Stimulated activated naive CD4-positive, alpha-beta T cell treated with Interleukin-2 at 50 U/mL for 16 hours (primary cell): ENCODE measurements around the gene MYCBPAP.

ENCODE experiments used
- DNase-seq: peaks from one replicate; lab custom pipeline; 2025; lab: John Stamatoyannopoulos, UW

The MYCBPAP gene

DNA sequence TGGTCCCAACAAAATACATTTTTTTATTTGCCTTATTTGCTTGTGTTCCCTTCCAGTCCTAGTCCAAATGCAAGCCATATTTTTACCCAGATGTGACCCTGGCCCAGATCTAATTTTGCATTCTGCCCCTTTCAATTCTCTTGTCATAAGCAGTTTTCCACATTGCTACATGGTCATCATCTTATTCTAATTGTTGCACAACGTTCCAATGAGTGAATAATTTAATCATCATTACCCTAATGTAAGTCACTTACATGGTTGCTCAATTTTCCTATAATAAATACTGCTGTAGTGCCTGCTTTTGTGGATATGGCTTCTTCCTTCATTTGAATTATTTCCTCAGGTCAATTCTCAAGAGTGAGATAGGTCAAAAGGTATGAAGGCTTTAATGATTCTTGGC, 16.7 kb upstream of the MYCBPAP start:
- no peak for DNase-seq

DNA sequence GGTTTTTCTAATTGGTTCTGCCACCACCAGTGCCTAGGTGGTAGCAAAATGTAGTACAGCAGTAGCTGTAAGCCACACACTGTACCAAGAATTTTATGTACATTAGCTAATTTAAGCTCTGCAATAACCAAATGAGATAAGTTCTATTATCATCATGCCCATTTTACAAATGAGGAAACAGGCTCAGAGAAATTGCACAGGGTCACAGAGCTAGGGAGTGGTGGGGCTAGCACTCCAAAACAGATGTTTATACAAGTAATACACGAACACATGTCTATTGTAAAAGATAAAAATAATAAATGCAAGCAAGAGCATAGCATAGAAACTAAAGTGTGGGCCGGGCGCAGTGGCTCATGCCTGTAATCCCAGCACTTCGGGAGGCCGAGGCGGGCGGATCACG, 16.0 kb upstream of the MYCBPAP start:
- DNase-seq = no peak

DNA sequence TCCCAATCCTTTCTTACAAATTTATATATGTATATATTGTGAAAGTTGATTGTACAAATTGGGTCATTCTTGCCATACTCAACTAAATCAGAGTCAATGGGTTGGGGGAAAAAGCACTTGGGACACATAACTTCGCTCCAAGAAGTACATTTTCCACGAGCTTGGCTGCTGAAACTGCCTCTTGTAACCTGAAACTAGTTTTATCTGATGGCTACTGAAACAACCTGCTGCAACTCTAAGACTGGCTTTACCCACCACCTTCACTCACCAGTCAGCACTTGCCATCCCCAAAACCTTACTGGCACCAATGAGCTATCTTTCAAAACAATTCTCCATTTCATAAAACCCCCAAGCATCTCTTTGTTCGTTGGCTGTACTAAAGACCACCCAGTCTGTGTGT, 14.5 kb upstream of the MYCBPAP start:
- no peak for DNase-seq

DNA sequence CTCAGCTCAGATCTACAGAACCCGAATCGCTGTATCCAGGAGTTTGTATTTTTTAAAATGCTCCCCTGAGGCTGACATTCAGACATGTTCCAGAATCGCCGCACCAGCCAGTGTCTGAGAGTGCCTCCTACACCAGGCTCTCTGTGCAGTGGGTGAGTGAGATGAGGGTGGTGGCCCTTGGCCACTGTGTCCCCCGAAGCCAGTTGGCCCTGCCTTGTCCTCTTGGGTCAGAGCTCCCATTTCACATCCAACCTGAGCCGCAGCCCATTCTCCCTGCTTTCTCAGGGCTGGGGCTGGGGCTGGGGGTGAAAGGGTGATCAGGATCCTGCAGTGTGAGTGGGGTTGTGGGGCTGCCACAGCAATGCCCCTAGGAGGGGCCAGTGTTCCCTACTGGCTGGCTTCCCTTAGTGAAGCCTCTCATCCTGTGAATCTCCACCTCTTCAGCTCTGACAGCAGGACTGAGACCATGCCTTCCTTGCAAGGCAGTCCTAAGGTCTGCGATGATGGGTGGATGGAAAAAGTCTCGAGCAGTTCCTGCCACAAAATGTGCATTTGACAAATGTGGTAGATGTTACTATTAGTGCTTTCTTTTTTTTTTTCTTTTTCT, 12.9 kb upstream of the MYCBPAP start:
- no peak for DNase-seq

DNA sequence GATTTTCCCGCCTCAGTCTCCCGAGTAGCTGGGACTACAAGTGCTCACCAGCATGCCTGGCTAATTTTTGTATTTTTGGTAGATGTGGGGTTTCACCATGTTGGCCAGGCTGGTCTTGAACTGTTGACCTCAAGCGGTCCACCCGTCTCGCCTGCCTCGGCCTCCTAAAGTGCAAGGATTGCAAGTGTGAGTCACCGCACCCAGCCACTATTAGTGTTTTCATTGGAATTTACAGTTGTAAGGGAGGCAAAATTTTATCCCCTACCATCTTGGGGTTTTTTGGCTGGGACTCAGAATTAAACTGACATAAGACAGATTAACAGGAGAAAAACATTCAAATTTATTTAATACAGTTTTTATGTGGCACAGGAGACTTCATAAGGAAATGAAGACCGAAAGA, 12.3 kb upstream of the MYCBPAP start:
- no peak for DNase-seq

DNA sequence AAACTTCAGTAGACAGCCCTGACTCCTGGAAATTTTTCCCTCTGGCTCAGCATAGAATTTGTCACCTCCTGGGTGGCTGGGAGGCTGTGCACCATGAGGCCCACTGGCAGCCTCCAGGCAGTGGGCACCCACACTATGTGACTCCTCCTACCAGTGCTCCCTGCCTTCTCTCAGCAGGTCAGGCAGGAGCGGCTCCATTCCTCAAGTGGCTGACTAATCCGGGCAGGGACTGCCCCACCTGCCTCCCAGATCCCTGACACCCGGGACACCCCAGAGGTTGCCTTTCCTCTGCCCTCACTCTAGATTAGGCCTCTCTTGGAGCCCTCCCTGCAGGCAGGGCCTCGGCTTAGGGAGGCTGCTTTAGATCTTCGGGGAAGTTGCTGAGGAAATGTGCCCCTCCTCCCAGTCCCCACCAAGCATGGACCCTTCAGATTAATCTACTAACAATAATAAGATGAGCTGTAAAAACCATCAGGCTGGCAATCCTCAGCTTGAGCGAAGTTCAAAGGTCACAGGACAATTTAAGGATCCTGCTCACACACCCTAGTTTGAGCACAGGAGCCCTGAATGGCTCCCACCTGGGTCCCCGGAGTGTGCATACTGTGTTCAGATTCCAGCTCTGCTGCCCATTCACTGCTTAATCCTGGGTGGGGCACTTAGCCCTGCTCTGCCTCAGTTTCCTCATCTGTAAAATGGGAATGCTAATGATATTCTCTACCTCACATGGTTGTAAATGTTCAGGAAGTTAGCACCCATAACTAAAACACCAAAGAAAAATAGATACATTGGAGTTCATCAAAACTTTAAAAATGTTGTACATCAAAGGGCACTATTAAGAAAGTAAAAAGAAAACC, 10.0 kb upstream of the MYCBPAP start:
- no peak for DNase-seq

DNA sequence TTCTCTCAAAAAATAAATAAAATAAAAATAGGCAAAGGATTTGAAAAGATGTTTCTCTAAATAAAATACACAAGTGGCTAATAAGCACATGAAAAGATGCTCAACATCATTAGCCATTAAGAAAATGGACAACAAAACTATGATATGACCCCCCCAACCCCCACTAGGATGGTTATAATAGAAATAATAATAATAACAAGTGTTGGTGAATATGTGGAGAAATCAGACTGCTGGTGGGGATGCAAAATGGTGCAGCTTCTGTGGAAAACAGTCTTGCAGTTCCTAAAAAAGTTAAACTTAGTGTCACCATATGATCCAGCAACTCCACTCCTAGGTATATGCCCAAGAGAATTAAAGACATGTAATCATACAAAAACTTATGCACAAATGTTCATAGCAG, 9.0 kb upstream of the MYCBPAP start:
- no peak for DNase-seq

DNA sequence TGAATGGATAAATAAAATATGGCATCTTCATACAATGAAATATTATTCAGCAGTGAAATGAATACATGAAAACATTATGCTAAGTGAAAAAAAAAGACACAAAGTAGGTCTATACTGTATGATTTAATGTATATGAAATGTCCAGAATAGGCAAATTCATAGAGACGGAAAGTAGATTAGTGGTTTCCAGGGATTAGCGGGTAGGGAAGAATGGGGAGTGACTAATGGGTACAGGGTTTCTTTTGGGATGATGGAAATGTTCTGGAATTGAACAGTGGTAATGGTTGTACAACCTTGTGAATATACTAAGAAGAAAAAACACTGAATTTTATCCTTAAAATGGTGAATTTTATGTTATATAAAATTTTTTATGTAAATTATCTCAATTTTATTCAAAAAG, 8.5 kb upstream of the MYCBPAP start:
- no peak for DNase-seq

DNA sequence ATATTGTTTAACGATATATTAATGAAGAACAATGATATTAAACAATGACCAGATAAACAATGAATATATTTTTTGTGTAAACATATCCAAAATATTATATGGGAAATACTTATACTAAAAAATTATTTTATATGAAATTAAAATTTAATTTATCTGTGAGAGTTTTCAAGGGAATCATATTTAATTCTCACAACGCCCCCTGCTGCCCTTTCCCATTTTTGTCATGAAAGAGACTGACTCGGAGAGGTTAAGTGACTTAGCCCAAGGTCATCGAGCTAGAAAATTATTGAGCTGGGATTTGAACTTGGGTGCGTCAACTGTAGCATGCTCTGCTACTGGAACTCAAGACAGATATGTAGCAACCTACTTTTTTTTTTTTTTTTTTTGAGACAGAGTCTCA, 7.2 kb upstream of the MYCBPAP start:
- peak; percentile 10 for DNase-seq

DNA sequence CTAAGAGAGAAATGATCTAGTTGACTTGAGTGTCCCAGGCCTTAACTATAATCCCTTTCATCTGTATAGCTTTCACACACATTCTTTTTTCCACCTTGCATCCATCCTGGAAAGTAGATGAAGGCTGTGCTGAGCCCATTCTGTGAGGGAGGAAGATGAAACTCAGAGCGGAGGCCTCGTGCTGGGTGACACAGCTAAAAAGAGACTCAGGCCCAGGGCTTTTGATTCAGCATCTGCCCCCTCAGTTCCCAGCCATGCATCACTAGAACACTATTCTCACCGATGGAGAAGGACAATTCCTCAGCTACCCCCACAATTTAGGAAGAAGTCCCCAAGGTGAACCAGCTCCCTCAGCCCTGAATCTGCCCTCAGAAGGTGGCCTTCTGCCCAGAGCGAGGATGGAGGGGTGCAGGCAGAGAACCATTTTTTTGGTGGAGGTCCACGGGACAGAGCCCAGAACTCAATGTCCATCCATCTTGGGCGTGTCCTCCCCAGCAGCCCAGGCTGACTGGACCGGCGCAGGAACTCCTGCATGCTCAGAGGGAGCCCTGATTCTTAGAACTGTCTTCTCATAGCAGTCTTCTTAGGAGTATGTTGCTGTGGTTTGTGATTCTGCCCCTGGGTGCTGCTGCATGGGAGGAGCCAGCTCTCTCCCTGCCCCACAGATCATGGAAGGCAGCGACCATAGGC, 5.8 kb upstream of the MYCBPAP start:
- no peak for DNase-seq

DNA sequence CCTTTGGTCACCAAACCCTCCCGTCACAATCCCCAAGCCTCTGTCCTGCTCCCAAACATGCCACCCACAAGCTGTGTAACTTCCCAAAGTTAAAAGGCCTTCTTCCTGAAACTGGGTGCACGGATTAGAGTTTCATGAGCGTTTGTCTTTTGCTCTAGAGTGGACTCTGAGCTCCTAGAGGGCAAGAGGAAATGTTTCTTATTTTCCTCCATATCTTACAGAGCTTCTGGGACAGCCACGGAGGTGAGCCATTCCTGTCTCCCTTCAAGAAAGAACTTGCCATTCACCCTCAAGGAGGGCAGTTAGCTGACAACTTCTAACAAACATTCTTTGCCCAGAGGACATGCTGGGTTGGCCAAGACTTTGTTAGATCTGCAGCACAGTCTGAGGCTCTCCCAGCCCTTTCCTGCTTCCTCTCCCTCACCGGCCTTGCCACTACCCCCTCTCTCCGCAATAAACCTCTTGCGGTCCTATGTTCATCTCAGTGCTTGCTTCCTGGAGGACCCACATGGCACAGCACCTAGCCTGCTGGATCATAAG, 2.6 kb upstream of the MYCBPAP start:
- no peak for DNase-seq

DNA sequence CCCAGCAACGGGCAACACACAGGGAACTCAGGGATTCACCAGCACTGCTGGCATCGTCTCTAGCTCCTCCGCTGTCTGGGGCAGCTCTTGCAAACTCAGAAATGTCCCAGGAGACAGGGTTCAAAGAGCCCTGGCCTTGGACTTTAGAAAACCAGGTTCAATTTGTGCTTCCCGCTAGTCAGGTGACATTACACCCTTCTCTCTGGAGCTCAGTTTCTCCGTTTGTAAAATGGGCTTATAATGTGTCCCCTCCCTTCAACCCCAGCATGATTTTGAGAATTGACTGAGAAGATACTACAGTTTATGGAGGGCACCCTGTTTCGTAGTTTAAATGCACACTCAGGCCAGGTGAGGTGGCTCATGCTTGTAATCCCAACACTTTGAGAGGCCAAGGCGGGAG, 1.9 kb upstream of the MYCBPAP start:
- no peak for DNase-seq

DNA sequence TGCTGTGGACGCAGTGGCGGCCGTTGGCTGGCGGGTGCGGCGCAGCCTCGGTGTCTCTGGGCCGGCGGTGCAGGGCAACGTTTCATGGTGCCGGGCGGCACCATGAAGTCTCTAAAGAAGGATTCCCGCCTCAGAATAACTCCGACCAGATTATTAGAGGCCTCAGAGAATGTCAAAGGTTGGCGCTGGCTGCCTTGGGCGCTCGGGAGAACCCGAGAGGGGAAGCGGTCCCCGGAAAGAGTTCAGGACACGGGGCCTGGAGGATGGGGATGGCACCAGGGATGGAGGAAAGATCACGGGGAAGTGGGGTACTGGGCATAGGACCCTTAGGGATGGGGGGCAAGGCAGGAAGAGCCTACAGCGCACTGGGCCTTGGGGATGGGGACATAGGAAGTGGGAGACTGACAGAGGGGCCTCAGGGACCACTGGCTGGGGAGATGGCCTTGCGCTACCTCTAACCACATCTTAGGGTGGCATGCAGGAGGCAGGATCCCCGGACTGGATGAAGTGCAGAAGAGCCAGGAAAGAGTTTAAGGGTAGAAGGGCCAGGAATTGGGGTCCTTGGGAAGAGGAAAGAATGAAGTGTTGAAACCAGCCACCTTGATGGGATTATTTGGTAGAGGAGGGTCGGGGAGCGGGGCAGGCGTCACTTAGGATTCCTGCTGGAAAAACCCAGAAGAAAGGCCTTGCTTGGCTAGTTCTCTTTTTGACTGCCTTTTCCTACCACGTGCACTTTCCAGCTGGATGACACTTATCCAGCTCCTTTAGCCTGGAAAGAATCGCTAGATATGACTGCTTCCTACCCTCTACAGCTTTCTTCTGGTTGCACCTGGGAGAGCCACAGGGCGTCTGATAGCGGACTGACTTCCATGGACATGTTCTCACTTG, 578 bp downstream of the MYCBPAP start:
- no peak for DNase-seq

DNA sequence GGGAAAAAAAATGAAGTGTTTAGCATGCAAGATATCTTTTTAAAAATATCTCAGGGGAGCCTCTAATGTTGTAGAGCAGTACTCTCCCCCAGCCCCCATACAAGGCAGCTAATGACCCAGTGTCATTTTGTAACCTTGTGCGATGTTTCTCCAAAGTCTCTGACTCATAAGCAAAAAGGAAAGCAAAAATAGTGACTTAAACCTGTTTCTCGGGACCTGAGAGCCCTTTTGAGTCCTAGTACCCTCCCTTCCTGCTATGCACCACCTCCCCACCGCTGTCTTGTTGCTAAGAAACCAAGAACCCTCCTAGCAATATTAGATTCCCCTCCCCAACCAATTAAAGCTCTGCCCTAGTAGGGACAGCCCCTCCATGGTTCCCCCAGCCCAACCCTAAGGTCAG, 2.8 kb downstream of the MYCBPAP start:
- DNase-seq = peak; percentile 60

DNA sequence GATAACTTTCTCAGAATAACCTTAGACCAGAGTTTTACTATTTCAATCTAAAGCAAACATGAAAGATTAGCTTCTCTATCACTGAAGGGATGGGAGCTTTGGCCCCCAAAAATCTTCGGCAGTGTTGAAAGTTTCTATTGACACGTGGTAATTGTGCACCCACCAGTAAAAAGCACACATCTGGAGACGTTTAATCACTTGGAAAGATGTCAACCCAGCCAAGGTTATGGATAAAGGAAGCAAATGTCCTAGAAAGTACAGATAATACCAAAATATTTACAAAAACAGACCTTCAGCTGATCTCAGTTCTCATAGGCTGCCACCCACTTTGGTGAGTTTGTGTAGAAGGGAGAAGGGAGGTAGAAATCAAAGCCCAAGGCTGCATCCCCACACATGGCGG, 5.3 kb downstream of the MYCBPAP start:
- DNase-seq = no peak

DNA sequence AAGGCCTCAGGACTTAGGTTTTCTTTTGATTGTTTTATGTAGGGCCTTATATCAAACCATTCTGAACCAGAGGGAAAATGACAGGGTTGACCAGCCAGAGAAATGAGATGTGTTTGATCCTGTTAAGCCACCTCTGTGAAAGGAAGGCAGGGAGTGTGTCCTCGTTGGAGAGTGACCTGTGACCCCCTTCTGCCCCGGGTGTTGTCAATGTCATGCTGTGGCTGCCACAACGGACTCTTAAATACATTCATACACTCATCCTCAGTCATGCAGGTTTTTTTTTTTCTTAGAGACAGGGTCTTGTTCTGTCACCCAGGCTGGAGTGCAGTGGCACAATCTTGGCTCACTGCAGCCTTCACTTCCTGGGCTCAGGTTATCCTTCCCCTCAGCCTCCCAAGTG, 6.1 kb downstream of the MYCBPAP start:
- no peak for DNase-seq

DNA sequence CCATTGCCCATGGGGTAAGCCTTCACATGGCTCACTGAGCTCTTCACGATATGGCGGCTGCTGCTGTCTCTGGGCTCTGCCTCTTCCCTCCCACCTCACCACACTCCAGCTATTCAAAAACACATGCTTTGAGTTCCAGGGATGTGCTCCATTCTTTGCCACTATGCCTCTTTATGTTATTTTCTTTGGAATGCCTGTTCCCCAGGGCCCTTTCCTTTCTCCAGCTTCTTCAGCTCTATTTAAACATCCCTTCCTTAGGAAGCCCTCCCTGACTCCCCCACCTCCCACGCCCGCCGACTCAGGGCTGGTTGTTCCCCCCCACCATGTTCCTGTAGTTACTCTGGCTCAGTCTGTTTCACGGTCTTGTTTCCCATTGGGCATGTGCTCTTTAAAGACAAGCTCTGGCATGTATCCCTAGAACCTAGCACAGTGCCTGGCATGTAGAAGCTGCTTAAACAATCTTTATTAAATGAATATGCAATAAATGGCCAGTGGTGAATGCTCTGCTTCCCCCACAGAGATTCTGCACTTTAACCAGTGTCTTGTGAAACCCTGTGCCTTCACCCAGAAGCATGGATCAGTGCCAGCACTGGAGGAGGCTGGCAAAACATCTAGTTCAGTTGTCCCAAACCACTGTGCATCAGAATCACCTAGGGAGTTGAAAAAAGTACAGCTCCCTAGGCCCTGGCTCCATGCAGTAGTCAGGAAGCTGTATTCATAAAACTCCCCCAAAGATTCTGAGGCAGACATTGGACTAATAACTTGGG, 6.9 kb downstream of the MYCBPAP start:
- no peak for DNase-seq

DNA sequence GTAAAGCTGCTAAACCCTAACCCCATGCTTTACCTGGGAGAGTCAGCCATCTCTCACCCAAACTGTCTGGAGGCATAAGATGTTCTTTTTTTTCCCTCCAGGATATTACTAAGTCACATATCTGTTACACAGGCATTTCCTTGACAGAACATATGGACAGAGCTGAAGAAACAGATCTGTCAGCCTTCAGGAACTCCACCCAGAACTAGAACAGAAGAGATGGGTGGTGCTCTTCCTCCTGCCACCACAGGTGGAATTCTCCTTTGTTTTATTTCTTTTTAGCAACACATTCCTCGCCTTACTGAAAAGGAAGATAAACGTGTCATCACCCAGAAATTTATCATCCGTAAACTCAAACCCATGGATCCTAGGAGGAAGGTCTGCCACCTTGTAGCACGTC, 8.8 kb downstream of the MYCBPAP start:
- DNase-seq = no peak

DNA sequence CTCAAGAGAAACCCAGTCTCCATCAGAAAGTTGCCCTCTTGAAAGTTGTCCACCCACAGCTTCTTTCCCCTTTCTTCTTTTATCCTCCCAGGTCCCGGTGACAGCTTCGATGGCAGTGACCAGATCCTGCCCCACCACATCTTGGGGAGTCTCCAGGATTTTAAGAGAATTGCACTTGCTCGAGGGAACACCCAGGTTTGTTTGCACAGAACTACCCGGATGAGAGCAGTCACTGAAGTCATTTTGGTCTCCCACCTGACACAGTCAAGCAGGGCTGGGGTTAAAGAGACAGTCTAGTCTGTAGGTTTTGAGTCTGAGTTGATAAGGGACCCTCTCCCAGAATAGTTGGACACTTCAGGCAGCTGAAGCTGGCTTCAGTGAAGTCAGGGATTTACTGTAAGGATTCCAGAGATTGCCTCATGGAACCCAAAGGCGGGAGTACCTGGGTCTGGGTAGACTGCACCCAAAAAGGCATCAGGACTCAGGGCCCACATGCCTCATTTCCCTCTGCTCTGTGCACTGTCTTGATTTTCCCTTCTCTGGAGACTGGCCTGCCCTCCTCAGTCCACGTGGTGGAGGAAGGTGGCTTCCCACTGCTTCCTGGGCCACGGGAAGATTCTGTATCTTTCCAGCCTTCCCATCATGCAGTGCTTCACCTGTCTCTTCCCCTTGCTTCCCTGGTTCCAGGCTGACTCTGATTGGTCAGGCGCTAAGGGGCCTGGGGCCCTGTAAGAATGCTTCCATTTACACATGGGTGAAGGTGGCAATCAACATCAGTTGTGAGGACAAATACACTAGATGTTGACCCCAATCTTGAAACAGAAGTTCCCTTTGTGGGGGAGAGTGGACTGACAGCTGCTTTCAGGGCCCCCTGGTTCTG, 9.5 kb downstream of the MYCBPAP start:
- no peak for DNase-seq

DNA sequence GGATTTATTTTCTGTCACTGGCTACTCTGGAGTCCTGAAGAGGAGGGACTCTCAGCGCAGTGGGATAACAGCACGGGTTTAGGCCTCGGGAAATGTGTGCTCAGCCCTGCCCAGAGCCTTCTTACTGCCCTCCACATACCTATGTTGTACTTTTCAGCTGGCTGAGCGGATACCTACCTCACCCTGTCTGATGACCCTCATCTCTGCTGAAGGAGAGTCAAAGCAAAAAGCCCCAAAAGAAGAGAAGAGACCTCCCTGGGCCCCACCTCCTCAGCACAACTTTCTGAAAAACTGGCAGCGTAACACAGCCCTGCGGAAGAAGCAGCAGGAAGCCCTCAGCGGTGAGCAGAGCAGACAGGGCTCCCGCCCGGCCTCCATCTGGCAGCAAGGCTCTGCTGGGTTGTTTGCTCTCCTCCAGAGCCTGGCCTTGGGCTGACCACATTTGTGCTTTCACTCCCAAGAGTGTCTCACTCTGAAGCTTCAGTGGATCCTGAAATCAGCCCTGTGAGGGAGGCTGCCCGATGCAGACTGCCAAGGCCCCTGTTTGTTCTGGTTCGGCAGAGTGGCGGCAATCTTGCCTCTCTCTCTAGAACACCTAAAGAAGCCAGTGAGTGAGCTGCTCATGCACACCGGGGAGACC, 10.3 kb downstream of the MYCBPAP start:
- no peak for DNase-seq
